ENCODE measurements around the gene VPS72. TPM values are rescaled to one million over a fixed set of nuclear protein-coding genes. Genes with fewer than 3 reads are reported as not detected.

VPS72 gene
- total and polyA plus RNA-seq, 2 donors (not counting 3 experiments of a cell fraction or from before 2014, with no cell fraction given), result 76.2 to 85.2 TPM

GRCh38 chr1:151187205-151187604 is 2.8 kb downstream of the VPS72 start:
- Histone ChIP-seq H4K20me1 (replicated peaks; ENCODE audit: control insufficient read depth, extremely low read depth, insufficient read depth, low read length) (no peaks in the 10 kb centered on the region), H2AFZ (ENCODE audit: low read depth, low read length) (no peak overlapping the region), H3K79me2 (ENCODE audit: control insufficient read depth, insufficient read depth, low read length) (peaks cover 31% of the 10 kb centered on the region), H3K9me1 (replicated peaks; ENCODE audit: control insufficient read depth, extremely low read depth, insufficient read depth, low read length) (no peaks in the 10 kb centered on the region), H3K9me3 (replicated peaks; ENCODE audit: control insufficient read depth, insufficient read depth, low read length) (no peaks in the 10 kb centered on the region), H3K27ac (ENCODE audit: insufficient read depth, low read depth, low read length) (no peak overlapping the region), H3K4me2 (ENCODE audit: insufficient read depth, low read length) (no peak overlapping the region), H3K9ac (replicated peaks; ENCODE audit: extremely low read depth, insufficient read depth, low read length) (no peak overlapping the region), H3K27me3 (ENCODE audit: control insufficient read depth in 2 of 2, insufficient read depth in 2 of 2, low read length in 2 of 2) (no peaks in the 10 kb centered on the region), H3K36me3 (ENCODE audit: control insufficient read depth in 2 of 2, extremely low read depth in 1 of 2, insufficient read depth in 2 of 2, low read length in 2 of 2) (peaks cover 7 to 11% of the 10 kb centered on the region in 2 experiments), H3K4me1 (ENCODE audit: control insufficient read depth, extremely low read depth, insufficient read depth, low read length) (peaks cover 10% of the 10 kb centered on the region), H3K4me3 (replicated peaks in 1 of 3; ENCODE audit: insufficient read depth in 1 of 3, low read depth in 1 of 3, low read length in 3 of 3) (no peak overlapping the region)
- no TSS peak for BruUV-seq (replicated peaks)
- DNase-seq (ENCODE audit: low read depth, low spot score) (no peak), FAIRE-seq (no peak)
- intact Hi-C loops (cut with micrococcal nuclease), result no loop called here
- no peak for TF ChIP-seq MYC (IDR thresholded peaks at IDR 0.05; ENCODE audit: low read depth, low read length)
- TF ChIP-seq, protein P1, sequence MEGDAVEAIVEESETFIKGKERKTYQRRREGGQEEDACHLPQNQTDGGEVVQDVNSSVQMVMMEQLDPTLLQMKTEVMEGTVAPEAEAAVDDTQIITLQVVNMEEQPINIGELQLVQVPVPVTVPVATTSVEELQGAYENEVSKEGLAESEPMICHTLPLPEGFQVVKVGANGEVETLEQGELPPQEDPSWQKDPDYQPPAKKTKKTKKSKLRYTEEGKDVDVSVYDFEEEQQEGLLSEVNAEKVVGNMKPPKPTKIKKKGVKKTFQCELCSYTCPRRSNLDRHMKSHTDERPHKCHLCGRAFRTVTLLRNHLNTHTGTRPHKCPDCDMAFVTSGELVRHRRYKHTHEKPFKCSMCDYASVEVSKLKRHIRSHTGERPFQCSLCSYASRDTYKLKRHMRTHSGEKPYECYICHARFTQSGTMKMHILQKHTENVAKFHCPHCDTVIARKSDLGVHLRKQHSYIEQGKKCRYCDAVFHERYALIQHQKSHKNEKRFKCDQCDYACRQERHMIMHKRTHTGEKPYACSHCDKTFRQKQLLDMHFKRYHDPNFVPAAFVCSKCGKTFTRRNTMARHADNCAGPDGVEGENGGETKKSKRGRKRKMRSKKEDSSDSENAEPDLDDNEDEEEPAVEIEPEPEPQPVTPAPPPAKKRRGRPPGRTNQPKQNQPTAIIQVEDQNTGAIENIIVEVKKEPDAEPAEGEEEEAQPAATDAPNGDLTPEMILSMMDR (IDR thresholded peaks at IDR 0.05; ENCODE audit: extremely low read depth in 1 of 2, insufficient read depth in 1 of 2, low read depth in 1 of 2, low read length in 2 of 2), result no peak
- no peak for TF ChIP-seq EZH2 (IDR thresholded peaks at IDR 0.05; ENCODE audit: borderline replicate concordance, low read depth, low read length, severe bottlenecking)
- TF ChIP-seq POLR2A (IDR thresholded peaks at IDR 0.05; ENCODE audit: low read depth, low read length), result no peak
- TF ChIP-seq FOS (IDR thresholded peaks at IDR 0.05; ENCODE audit: borderline replicate concordance, insufficient read depth, low read length), result no peak
- no peak for TF ChIP-seq POLR2AphosphoS5 (IDR thresholded peaks at IDR 0.05; ENCODE audit: insufficient read depth, low read depth, low read length)
- TF ChIP-seq, protein P2, sequence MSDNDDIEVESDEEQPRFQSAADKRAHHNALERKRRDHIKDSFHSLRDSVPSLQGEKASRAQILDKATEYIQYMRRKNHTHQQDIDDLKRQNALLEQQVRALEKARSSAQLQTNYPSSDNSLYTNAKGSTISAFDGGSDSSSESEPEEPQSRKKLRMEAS (IDR thresholded peaks at IDR 0.05; ENCODE audit: insufficient read depth, insufficient read length), result no peak
- TF ChIP-seq JUN (IDR thresholded peaks at IDR 0.05; ENCODE audit: borderline replicate concordance, insufficient read depth, insufficient read length, low read depth), result no peak
- no peak for TF ChIP-seq GATA2 (IDR thresholded peaks at IDR 0.05; ENCODE audit: insufficient read depth, insufficient read length, low read depth, low read length)
- ChIA-PET POLR2A (no interaction called here), CTCF (no interaction called here)
- dilution Hi-C loops (cut with MboI; ENCODE audit: extremely low pct_ligation_motif_present, low sequenced_read_pairs), result no loop called here
